GM12865 (cell line): Measurements from ENCODE around the gene AZGP1.
"Not testable (repeated sequence)": the region's sequence is repeated elsewhere in the genome, so short reads cannot be mapped to it uniquely, and the experiment has no call there.

Source experiments
- DNase-seq: peaks from one replicate; pipeline ENCODE4 v3.0.0; 2010; ENCODE audit warnings: low read depth
- H3K4me3 ChIP-seq: 2 replicates; pipeline ENCODE4 v1.5.1; 2011; ENCODE audit warnings: mild to moderate bottlenecking, low read depth, low read length, control low read depth
- TF ChIP-seq, protein P1 (sequence below): IDR thresholded peaks from 2 replicates; pipeline ENCODE4 v1.5.1; 2011; ENCODE audit warnings: low read length, control low read depth, low read depth, inconsistent platforms; ENCODE audit not compliant: insufficient read depth; ENCODE audit errors: missing control alignments

AZGP1 gene

GRCh38 chr7:99969298-99969697 is 6.5 kb downstream of the AZGP1 start:
- DNase-seq, result no peak
- TF ChIP-seq, protein P1, sequence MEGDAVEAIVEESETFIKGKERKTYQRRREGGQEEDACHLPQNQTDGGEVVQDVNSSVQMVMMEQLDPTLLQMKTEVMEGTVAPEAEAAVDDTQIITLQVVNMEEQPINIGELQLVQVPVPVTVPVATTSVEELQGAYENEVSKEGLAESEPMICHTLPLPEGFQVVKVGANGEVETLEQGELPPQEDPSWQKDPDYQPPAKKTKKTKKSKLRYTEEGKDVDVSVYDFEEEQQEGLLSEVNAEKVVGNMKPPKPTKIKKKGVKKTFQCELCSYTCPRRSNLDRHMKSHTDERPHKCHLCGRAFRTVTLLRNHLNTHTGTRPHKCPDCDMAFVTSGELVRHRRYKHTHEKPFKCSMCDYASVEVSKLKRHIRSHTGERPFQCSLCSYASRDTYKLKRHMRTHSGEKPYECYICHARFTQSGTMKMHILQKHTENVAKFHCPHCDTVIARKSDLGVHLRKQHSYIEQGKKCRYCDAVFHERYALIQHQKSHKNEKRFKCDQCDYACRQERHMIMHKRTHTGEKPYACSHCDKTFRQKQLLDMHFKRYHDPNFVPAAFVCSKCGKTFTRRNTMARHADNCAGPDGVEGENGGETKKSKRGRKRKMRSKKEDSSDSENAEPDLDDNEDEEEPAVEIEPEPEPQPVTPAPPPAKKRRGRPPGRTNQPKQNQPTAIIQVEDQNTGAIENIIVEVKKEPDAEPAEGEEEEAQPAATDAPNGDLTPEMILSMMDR, result no peak
- H3K4me3 ChIP-seq, result no peak overlapping the region

- no peak overlapping the region for H3K4me3 ChIP-seq
- DNase-seq, result no peak
- TF ChIP-seq, protein P1, result no peak
Observed at GRCh38 chr7:99958564-99959227, 17.1 kb downstream of the AZGP1 start.

GRCh38 chr7:99955247-99955646 is 20.6 kb downstream of the AZGP1 start:
- TF ChIP-seq, protein P1, result no peak
- peak; percentile 28 for DNase-seq
- H3K4me3 ChIP-seq, result no peak overlapping the region

DNA sequence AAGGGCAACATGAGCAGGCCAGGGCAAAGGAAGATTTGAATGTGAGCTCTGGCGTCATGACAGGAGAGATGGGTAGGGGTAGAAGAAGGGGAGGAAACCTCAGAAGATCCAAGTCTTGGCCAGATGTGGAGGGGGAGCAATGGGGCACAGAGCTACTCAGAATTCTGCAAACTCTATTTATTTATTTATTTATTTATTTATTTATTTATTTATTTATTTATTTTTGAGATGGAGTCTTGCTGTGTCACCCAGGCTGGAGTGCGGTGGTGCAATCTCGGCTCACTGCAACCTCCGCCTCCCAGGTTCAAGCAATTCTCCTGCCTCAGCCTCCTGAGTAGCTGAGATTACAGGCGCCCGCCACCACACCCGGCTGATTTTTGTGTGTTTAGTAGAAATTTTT is 21.2 kb downstream of the AZGP1 start:
- not testable (repeated sequence) for H3K4me3 ChIP-seq, DNase-seq

GRCh38 chr7:99953649-99954048 is 22.2 kb downstream of the AZGP1 start:
- H3K4me3 ChIP-seq, result no peak overlapping the region
- no peak for DNase-seq
- TF ChIP-seq, protein P1, result no peak

DNA sequence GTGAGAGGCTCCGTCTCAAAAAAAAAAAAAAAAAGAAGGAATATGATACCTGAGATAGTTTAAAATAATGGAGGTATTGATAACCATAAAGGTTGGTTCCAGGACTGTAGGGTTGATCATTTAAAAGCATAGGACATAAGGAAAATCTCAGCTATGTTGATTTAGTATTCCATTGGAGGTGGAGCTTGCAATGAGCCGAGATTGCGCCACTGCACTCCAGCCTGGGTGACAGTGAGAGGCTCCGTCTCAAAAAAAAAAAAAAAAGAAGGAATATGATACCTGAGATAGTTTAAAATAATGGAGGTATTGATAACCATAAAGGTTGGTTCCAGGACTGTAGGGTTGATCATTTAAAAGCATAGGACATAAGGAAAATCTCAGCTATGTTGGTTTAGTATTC is 23.2 kb downstream of the AZGP1 start:
- DNase-seq, H3K4me3 ChIP-seq: not testable (repeated sequence)

- not testable (repeated sequence) for H3K4me3 ChIP-seq, DNase-seq
Observed at GRCh38 chr7:99950819-99951218, 25.0 kb downstream of the AZGP1 start.

GRCh38 chr7:99949645-99950228 is 26.1 kb downstream of the AZGP1 start:
- no peak overlapping the region for H3K4me3 ChIP-seq
- TF ChIP-seq, protein P1, result peak; percentile 30
- peak; percentile 28 for DNase-seq
